ENCODE results near the gene PGC.

The PGC gene

DNA sequence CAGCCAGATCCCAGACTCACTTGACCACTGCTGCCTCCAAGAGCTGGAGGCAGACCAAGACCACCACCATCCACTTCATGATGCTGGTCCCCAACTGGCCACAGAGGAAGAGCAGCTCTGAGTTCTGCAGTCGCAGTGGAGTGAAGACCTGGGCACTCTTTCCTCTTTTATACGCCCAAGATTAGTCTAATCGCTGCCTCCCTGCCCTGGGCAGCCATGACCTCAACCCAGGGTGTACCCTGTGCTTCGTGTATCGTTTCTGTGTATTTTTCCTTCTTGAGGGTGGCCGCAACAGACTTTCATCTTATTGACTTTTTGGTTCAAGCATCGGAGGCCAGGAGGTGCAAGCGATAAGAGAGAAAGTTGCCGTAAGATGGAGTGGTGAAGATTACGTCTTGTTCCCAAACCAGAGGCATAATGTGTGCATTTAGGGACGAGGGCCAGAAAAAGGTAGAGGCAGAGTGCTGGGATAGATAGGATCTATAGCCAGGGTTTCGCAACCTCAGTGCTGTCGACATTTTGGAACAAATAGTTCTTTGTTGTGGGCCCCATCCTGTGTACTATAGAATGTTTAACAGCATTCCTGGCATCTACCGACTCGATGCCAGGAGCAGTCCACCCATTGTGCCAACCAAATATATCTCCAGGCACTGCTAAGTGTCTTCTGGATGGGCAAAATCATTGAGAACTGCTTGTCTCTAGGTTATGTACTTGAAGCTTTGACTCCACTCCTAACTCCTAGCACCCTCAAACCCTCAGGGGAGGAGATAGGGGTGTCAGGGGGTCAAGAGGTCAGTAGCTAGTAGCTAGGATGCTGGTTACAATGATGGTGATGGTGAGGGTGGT lies at the start of gene PGC:
PGC (minus strand) TSS at position 142 of the 846 bp plus-strand sequence; CDS start at position 79, 63 bp downstream.
- DNase-seq: no peak

DNA sequence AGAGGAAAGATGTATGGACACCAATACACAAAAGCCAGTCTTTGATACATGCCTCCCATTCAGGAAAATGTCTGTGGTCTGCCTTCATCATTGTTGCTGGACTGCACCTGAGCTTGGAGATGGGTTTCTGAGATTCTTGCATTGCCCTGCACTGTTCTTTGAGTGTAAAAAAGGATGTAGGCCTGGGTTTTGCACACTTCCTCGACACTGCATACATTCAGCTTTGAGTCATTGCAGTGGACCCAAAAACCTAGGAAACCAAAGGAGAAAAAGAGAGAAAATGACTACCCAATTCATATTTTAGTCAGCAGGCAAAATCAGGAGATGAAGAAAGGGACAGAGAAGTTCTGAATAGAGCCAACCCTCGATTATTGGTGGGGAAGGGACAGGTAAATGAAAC lies 49.3 kb upstream of the PGC start:
- DNase-seq: no peak

DNA sequence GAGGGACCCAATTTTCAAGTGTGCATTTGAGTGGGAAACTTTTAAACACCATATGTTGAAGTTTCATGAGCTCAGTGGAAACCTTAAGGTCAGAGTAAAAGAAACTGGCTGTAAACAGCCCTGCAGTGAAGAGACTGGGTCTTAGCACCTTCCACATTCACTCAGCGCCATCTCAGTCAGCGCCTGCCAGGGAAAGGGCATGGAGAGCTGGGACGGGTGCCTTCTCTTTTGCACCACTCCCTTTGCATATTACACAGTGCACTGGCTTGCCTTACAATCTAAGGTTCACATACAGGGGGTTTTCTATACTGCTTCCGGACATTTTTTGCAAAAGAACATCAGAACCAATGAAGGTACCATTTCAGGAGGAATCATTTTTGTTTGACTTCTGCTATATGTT lies 44.8 kb upstream of the PGC start:
- no peak for DNase-seq

DNA sequence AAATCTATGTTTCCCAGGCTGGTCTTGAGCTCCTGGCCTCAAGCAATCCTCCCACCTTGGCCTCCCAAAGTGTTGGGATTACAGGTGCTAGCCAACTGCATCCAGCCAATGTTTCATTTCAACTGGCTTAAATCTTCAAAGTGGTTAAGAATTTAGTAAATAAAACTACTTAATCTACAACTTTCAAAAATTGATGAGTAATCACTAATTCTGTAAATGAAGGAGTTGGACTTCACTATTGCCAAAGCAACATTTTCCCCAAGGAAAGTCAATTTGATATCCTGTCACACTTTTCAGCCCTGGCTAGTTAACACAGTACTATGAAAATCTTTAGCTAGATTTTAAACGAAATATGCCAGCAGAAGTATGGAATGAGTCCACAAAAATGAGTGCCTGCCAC lies 44.1 kb upstream of the PGC start:
- DNase-seq: no peak

DNA sequence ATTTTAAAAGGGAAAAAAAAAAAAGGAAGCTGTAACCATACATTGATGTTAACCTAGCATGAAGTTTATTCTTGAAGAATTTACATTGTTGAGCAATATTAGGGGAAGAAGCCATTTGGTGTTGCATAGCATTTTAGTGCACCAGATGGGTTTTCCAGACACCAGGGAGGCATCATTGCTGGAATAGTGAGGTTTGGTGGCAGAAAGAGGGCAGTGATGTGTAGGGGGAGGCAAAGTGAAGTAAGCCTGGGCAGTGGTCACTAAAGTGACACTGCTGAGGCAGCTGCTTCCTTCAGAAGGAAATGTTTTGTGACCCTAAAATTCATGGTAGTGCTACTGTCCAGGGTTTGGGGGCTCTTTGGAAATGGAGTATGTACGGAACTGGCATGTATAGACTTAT lies 42.8 kb upstream of the PGC start:
- no peak for DNase-seq

DNA sequence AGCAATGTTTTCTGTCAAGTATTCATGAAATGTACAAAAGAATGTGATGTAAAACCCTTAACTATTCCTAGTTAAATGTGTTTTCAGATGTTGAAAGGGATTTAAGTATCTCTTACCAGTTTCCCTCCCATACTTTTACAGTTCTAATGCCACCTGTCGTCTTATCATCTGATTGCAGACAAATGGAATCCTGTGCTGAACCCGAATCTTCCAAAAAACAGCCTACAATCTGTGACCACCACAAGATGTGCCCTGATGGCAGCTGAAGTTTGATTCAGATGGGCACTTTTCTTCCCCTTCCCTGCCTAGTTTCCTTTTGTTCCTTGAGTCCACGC lies 42.2 kb upstream of the PGC start:
- DNase-seq: no peak

DNA sequence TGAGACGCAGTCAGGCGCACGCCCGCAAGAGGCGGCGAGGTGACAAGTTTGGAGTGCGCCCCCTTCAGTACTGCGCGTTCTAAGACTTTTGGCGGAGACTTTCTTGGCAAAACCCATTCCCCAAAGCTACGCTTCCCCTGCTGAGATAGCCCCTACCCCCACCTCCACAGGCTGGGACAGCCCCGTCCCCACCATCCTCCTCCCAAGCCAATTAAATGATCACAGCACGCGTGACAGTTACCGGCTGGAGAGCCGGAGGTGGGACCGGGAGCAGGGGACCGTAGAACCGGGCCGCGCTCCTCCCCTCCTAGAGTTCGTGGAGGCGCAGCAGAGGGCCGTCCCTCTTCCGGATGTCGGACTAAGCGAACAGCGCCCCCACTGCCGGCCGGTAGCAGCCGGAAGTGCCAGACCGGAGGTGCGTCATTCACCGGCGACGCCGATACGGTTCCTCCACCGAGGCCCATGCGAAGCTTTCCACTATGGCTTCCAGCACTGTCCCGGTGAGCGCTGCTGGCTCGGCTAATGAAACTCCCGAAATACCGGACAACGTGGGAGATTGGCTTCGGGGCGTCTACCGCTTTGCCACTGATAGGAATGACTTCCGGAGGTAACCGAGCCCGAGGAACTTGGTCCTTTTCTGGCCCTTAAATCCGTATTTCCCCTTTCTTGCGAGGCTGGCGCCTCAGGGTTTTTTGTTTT lies 40.2 kb upstream of the PGC start, which contains the start of gene TOMM6:
TOMM6 (plus strand) TSS at position 476 of the 699 bp plus-strand sequence; CDS start at position 480, 4 bp downstream.
- DNase-seq: peak; percentile 93

DNA sequence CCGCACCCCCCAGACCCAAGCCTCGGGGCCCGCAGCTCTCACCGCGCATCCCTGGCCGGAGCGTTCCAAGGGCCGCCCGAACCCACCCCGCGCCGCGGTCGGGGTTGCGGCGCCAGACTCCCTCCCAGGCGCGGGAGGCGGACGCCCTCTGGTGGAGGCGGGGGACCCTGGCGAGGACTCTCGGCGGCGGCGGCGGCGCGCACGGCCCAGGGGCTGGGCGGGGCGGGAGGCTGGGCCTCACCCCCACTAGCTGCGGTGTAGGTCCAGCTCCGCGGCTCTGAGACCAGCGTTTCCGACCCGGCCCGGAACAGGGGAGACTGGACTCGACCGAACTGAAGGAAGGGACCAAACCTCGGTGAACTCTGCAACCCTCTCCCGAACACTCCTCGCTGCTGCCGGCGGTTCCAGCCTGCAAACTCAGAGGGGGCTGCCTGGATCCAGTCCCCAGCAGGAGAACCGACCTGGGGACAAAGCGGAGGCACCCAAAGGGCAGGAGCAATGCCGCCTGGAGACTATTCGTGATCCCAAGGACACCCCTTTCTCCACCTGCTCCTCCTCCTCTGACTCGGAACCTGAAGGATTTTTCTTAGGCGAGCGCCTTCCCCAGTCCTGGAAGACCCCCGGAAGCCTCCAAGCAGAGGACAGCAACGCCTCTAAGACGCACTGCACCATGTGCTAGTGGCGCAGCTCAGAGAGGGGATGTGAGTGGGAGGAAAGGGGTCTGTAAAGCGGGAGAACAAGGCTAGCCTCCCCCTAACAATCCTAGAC lies 39.4 kb upstream of the PGC start:
- DNase-seq: peak; percentile 84

DNA sequence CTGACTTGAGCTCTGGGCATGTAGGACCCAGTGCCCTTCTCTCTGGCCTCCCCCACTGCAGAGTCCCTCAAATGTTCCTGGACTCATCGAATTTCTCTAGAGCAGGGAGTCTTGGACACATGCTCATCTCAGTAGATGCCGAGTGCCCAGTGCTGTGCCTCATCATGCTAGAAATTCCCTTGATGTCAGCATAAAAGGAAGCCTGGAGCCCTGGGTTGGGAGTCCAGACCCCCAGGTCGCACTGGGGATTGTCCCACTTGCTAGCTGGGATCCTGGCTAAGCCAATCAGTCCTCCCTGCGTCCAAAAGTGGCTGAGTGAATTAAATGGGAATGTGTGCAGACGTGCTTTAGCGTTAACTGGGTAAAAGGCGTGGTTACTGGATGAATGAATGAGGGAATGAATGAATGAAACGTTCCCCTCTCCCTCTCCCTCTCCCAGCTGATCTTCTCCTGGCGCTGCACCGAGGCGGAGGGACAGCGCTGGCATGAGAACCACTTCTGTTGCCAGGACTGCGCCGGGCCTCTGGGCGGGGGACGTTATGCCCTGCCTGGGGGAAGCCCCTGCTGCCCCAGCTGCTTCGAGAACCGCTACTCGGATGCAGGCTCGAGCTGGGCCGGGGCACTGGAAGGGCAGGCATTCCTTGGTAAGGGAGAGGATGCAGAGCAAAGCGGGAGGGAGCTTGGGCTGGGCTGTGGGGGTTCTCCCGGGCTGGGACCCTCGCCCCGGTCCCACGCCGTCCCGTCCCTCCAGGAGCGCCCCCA lies 38.7 kb upstream of the PGC start:
- no peak for DNase-seq

DNA sequence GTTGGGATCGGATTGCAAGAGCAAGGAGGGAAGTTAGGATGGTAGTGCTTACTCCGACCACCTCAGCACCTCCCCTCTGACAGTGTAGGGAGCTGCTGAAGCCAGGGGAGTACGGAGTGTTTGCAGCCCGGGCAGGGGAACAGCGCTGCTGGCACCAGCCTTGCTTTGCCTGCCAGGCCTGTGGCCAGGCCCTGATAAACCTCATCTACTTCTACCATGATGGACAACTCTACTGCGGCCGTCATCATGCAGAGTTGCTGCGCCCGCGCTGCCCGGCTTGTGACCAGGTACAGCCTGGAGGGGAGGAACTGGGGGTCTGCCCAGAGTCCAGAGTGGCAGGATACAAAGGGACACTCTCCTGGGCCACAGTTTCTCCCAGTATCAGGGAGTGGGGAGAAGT lies 38.1 kb upstream of the PGC start:
- DNase-seq: no peak

DNA sequence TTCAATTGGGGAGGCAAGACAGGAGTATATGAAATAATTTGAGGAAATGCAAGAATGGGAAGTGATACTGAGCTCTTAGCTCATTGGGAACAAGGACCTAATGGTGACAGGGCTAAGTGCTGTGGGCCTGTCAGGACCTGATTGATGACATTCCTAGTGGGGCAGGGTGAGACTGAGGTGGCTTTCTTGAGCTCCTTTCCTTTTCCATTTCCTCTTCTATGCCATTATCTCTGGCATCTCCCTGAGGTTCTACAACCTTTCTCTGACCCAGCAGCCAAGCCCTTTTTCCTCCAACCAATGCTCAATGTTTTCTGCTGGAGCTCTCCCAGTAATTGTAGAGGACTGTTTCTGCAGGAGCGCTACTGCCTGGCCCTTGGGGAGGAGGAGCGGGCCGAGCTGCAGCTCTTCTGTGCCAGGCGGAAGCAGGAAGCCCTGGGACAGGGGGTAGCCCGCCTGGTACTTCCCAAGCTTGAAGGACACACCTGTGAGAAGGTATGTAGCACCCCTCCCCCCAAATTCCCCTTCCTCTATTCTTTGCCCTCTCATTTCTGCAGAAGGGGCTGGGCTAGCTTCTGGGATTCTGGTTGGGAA lies 37.5 kb upstream of the PGC start:
- no peak for DNase-seq

DNA sequence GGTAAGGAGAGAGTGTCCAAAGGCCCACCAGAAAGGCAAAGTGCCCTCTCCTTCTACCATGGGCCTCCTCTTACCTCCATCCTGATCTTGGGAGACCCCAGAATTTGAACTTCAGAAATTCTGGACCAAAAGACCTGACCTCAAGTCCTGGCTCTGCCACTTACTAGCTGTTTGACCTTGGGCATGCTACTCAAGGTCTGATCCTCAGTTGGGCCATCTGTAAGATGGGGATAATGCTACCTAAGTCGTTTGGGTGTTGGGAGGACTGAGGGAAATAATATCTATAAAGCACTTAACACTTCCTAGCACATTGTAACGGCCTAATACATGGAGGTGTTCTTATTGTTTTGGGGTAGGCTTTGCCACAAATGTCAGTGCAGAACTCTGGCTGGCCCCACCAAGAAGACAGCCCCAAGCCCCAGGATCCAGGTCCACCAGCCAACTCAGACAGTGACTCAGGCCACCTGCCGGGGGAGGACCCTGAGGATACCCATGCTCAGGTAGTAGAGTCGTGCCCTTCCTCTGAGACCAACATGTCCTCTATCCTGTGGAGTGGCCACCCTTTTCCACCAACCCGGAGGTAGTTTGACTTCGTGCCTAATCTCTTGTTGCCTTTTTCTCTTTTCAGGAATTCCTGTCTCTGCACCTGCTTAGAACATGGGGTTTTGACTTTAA lies 36.0 kb upstream of the PGC start:
- DNase-seq: no peak

DNA sequence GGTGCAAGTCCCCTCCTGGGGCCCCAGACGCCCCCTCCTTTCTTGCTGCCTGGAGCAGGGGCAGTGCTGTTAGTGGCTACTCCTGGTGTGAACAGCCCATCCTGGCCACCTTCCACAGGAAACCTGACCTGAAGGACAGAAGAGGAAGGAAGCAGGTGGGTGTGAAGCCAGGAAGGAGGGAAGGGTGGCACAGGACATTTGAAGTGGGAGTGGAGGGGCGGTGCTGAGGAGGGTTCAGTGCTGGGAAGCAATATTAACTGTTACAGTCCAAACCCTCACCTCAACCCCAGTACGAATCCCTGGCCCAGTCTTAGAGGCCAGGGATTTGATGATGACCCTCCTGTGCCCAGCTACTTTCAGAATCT lies 34.2 kb upstream of the PGC start:
- DNase-seq: no peak

DNA sequence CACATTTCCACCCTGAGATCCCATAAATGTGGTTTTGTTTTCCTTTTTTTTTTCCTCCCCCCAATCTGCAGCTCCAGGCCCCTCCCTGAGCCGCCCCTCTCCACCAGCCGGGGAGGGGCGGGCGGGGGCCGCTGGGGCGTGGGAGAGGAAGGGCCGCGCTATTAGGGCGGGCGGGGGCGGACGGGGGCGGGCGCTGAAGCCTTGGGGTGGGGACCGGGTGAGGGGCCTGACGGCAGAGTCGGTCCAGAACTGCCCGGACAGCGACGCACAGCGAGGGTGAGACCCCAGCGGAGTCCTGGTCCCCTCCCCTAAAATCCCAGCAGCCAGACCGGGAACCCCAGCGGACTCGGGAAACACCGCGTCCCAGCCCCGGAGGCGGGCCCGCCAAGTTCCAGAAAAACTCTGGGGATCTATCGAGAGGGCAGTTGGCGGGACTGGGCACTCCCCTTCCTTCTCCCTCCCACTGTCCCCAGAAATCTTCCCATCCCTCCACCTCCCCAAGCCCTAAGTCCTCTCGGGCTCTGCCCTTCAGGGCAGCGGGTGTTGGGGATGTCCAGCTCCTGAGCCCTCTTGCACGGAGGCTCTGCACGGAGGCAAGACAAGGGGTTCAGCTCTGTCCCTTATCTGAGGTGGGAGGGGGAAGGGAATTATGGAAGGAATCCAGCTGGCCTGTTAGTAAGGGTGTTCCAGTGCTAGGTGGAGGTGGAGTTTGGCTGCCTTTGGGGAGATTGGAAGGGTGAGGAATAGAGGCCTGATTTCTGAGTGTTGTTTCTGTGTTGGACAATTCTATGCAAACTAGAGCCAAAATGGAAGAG lies 33.6 kb upstream of the PGC start, which contains the start of gene PRICKLE4:
PRICKLE4 (plus strand) TSS at position 232 of the 815 bp plus-strand sequence. CDS start 2,692 bp downstream, outside the sequence.
- DNase-seq: no peak

DNA sequence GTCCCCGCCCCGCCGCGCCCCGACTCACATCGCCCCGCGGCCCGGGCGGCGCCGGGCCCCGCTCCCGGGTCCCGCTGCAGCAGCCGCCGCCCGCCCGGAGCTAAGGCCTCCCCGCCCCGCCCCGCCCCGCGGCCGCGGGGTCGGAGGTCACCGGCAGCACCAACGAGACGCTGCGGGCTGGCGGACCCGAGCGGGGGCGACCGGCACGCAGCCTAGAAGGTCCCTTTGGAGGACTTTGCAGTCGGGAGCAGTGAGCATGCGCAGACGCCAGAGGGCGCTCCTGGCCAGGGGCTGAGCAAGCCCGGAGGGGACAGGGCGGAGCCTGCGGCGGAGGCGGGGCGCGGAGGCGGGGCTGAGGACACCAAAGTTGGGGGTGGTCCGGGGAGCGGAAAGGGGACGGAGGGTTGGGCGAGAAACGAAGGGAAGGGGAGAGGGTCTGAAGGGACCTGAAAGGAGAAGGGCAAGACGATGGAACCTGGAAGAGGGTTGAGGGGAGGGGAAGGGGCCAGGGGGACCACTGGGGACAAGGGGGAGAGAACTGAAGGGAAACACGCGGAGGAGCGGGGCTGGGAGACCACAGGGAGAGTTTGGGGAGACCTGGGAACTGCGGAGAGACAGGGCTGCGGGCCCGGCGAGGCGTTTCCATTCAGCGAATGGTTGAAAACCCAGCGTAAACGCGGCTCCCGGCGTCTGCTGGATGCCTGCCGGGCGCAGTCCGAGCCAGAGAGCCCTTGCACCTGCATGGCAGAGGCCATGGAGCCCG lies 32.8 kb upstream of the PGC start, which contains the start of gene FRS3:
FRS3 (minus strand) TSS at position 113 of the 763 bp plus-strand sequence. CDS start 2,913 bp downstream, outside the sequence.
- DNase-seq: peak; percentile 100

DNA sequence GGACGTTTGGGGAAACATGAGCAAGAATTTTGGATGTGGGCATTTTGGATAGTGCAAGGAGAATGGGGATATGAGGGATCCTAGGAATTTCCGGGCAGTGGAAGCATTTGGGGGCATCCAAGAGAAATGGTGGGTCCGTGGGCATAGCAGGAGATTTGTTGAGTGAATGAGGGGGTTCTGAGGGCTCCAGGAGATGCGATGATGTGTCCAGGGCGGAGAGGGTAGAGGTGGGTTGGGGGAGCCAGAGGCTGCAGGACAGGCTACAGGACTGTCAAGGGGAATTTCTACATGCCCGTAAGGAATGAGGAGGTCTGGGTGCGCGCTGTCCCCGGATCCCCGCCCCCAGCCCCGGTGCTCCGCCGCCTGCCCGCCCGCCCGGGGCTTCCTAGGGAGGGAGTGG lies 32.1 kb upstream of the PGC start:
- DNase-seq: no peak

DNA sequence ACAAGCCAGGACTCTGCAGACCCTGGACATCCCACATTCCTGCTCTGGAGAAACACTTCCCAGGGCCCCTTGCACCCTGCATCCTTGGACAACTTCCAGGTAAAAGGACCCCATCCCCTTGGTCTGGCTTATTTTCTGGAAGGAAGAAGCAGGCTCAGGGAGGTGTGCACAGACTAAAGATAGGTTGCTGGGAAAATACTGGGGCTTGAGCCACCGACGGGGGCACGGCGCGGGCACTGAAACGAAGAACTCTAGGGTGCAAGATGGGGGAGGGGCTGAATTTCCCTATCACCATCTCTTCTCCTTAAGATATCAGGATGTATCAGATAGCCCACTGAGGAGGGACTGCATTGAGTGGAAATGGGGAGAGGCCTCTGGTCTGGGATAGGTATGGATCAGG lies 31.7 kb upstream of the PGC start:
- no peak for DNase-seq

DNA sequence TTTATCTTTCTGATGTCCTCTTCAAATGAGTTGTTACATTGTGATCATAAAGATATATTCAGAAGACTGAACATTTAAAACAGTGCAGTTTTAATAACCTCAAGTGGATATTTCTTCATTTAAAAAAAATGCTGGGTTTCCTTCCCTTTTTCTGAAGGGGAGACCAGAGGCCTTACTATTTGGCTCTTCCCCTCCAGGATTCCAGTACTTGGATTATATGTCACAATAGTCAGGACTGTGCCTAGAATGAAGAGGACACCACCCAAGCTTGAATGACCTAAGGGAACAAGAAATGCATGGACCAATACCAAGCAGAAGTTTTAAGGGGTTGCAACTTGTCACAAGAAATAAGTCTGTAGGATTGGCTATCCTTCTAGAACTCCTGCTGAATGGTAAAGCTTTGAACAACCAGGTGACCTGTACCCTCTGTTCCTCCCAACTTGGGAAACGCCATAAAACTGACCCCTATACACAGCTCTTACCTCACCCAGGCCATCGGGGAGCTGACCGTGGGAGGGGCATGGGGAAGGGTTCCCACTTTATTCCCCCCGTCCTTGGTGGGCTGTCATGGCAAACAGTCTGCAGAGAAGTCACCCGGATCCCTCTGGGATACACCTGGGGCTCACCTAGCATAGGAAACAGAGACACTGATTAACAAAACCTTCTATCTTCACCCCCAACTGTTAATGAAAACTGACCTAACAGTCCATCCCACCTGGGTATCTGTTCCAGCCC lies 30.5 kb upstream of the PGC start:
- no peak for DNase-seq

DNA sequence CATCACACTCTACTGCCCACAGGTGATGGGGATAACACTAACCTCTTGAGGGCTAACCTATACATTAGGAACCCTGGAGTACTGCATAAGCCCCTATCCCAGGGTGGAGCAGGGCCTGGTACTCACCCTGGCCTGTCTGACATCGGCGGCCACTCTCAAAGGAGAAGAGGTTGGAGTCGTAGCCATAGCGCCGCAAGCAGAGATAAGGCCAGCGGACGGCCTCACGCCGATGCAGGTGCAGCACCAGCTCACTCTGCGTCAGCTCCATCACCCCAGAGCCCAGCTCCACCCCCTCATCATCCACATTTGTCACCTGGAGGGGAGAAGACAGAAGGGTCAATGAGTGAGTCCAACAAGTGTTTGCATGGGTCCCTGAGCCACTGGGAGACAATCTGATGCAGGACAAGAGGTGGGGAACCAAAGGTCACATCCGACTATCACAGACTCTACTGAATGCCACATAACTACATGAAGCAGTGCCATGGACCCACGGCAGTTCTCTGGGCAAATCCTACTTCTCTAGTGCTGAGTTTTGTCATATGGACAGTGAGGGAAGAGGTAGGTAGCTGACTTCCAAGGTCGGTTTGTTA lies 28.2 kb upstream of the PGC start:
- DNase-seq: no peak
